GM18526 (cell line): ENCODE measurements around the gene FOS.

ENCODE experiments used
- POLR2A ChIP-seq: IDR thresholded peaks from 3 replicates; pipeline ENCODE4 v1.6.1; 2011; ENCODE audit not compliant: insufficient read length; ENCODE audit errors: extremely low read depth

Gene FOS

GRCh38 chr14:75246546-75247285 lies 31.9 kb upstream of the FOS start:
- TF ChIP-seq POLR2A = no peak

DNA sequence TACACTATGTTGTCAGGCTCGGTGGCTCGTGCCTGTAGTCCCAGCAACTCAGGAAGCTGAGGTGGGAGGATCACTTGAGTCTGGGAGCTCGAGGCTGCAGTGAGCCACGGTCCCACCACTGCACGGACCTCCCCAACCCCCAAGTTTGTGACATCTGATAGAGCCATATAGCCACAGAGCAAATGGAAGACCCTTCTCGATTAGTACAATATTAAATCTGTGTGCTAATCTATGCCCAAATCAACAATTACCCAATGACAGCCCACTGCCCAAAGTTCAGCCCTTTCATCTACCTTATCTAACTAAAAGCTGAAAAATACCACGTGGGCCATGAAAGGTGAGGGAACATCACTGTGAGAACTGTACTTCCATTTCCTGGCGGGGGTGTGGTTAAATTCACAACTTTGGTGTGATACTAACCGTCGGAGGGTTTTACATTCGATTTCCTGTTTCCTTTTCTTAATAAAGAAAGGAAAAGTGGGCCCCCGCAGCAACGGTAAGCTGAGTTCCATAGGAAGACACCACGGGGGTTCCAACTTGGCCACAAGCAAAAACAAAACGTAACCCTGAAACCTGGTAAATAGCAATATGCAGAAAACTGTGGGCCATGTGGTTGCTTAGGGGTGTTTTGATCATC lies 31.2 kb upstream of the FOS start:
- TF ChIP-seq POLR2A = no peak

DNA sequence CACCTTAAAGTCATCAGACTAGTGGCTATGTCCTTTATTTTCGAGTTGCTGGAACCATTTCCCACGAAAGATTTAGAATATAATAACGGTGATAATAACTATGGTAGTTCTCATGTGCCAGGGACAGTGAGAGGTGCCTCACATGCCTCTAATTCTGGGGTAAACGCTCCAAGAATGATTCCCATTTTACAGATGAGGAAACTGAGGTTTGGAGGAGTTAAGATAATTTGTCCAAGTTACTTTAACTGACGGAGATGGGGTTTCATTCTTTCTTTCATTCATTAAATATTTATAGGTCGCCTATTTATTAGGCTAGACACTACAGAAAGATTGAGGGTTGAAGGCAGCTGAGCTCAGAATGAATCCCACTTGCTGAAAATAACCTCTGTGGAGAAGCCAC lies 30.7 kb upstream of the FOS start:
- no peak for TF ChIP-seq POLR2A

DNA sequence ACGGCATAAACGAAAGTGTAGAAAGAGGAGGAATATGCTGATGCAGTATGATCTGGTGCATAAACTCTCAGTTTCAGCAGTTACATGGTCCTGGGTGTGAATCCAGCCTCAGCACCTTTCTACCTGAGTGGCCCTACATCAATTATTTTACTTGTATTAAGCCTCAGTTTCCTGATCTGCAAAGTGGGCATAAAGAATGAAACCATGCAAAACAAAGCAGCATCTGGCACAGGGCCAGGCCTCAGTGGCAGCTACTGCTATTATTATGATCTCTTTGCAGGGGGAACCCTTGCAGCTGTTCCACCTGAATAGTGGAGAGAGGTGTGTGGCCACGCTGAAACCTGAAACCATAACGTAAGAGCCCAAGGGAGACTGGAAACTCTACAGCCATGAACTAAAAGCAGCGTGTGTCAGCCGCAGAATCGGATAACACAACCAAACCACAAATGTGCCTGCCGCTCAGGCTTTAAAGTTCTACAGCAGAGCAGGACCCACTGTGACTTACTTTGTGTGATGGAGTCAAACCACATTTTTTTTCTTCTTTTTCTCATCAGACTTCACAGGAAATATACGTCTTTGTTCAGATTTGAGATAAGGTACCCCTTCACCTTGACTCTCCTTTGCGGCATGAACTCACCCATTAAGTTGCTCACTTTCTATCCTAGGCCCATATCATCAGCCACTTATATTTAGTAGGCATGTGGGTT lies 29.2 kb upstream of the FOS start:
- no peak for TF ChIP-seq POLR2A

DNA sequence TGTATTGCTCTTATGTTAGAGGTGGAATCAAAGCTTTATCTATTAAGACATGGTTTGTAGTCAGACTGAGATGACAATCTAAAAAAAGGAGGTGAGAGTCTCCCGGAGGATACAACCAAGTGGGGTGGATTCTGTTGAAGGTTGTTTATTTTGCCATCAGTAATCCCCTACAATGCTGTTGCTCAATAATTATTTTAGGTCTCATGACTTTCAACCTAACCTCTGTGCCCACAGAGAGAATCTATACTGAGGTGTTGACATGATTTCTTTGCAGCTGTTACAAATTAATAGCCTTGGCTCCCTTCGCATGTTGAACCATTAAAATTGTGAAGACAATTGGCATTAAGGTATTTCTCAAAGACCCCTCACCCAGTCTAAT lies 28.7 kb upstream of the FOS start:
- TF ChIP-seq POLR2A = no peak

- no peak for TF ChIP-seq POLR2A
These were observed 27.8 kb upstream of the FOS start for GRCh38 chr14:75250800-75251199.

DNA sequence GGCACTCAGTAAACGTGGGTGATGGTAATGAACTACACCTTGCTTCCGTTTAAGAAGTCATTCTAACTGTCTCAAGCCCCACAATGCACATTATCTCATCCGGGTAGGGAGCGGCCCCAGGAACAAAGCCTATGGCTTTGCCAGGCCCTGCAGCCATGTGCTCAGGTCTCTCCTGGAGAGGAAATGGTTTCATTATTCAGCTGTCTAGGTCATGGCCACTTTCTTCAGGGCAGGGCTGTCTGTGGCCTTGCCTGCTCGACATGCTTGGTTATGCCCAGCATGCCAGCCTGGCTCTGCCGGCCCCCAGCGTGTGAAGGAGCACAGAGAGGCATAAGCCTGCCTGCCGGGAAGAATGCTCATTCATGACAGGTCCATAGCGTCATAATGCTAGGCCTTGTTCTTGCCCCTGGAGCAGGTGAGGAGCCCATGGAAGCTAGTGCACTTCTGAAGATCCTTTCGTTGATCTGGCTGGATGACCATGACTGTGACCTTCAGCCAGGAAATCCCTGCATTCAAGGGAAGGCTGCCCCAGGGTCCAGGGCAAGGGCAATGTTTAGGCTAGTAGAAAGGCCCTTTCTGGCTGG lies 26.3 kb upstream of the FOS start:
- TF ChIP-seq POLR2A = no peak

DNA sequence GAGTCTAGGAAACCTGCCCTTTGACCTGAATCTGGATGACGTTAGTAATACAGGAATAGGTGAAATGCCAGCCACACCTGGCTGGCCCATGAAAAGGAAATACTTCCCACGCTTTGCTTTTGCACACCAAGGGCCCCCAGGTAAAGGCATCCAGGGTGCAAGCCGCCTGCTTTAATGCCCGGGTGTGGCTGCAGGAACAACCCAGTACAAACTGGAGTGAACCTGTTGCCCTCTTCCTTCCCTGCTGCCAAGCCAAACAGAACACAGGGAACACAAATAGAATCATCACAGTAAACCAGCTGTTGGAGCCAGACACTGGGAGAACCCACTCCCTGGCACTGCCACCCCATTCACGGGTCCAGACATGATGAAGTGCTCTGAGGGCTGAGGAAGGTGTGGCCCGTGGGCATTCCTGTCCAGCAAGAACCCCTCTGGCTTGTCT lies 24.2 kb upstream of the FOS start:
- no peak for TF ChIP-seq POLR2A

DNA sequence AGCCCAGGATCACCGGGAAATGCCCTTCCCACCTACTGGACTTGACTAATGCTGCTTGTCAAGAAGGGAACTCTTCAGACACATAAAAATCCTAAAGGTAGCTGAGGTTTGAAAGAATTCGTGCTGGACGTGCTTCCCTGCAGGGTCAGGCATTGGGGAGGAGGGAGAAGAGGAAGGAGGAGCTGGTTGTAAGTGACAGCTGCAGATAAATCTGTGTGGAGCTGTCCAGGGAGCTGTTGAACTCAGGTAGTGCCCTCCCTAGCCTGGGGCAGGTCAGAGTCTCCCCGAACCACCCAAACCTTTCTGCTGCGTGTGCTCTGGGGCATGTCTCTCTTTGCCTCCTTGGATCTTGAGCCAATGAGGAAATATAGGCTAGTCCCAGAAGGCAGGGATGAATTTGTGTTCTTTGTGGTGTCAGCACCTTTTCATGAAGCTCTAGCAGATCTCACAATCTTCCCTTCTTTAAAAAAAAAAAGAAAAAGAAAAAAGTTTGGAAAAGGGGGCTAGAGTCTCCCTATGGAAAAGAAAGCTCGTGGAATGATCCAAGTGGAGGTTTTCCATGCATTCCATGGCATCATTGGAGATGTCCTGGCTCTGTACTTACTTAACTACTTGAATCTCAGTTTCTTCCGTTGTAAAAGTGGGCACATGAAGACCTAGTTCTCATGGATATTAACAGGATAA lies 23.6 kb upstream of the FOS start:
- TF ChIP-seq POLR2A = no peak

GRCh38 chr14:75258079-75258802 lies 20.4 kb upstream of the FOS start:
- TF ChIP-seq POLR2A = no peak

GRCh38 chr14:75258803-75259509 lies 19.7 kb upstream of the FOS start:
- TF ChIP-seq POLR2A = no peak

DNA sequence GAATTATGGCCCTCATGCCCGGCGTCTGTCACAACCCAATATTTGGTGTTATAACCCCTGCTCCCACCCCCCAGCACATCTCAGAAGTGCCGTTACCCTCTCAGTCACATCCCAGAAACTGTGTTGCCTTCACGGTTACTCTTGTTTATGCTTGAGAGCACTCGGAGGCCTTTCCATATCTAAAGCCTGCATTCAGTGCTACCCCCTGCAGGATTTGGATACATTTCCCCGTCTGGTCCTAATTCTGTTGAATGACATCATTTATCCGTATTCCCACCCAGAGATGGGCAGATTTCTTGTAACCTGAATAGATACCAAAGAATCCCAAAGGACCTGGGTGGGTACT lies 19.1 kb upstream of the FOS start:
- no peak for TF ChIP-seq POLR2A

GRCh38 chr14:75260025-75260763 lies 18.4 kb upstream of the FOS start:
- TF ChIP-seq POLR2A = no peak

DNA sequence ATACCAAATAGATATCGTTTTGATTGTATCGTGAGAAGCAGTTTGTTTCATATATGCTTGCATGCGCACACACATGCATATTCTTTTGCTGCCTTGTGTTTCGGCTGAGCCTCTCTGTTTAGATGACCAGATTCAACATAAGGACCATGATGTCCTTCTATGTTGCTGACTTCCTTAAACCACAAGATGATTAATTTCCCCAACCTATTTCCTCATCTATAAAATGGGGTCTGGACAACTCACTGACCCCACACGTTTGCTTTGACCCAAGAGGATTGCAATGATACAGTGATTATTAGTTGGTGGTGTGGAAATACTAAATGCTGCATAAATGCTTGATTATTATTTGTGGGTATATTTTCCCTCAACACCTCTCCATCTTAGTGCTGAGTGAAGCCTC lies 16.8 kb upstream of the FOS start:
- no peak for TF ChIP-seq POLR2A

- TF ChIP-seq POLR2A = no peak
These were observed 16.0 kb upstream of the FOS start for GRCh38 chr14:75262641-75263040.
